Breast epithelium (tissue), 4 donors: Measurements from ENCODE around the gene TBC1D32. TPM values are rescaled to one million over a fixed set of nuclear protein-coding genes. Genes with fewer than 3 reads are reported as not detected.
"Not testable (repeated sequence)": the region's sequence is repeated elsewhere in the genome, so short reads cannot be mapped to it uniquely, and the experiment has no call there.

Experiments used
- DNase-seq, 2 donors: peaks; one replicate each; pipeline ENCODE4 v3.0.0-alpha.2; 2019; ENCODE audit warnings: low spot score in 2 of 2
- H3K27ac ChIP-seq, 2 donors: fragments of 200-600 bp; sonication (generic) in 1 of 2; one replicate each; pipeline ENCODE4 v1.5.1; 2016 to 2019; ENCODE audit warnings: mild to moderate bottlenecking in 1 of 2
- H3K27me3 ChIP-seq, 2 donors: fragments of 200-600 bp; sonication (generic) in 1 of 2; one replicate each; pipeline versions ENCODE4 v1.5.1 to v1.6.0; 2017 to 2019; ENCODE audit warnings: control low read depth in 1 of 2, mild to moderate bottlenecking in 1 of 2
- H3K36me3 ChIP-seq: fragments of 200-600 bp; one replicate; pipeline ENCODE4 v1.5.1; 2019
- H3K4me1 ChIP-seq, 2 donors: fragments of 200-600 bp; sonication (generic); one replicate each; pipeline ENCODE4 v1.5.1; 2016 to 2019; ENCODE audit warnings: control low read depth in 1 of 2
- H3K4me3 ChIP-seq, 3 donors: fragments of 200-600 bp; sonication (generic); 1 replicate in 2 of 3; 2 replicates in 1 of 3; pipeline ENCODE4 v1.5.1; 2016 to 2019; ENCODE audit warnings: mild to moderate bottlenecking in 3 of 3, moderate library complexity in 2 of 3
- H3K9me3 ChIP-seq, 2 donors: fragments of 200-600 bp; sonication (generic) in 1 of 2; one replicate each; pipeline ENCODE4 v1.5.1; 2016 to 2019; ENCODE audit warnings: control low read depth in 1 of 2
- CTCF ChIP-seq, 3 donors: fragments of 450-650 bp; IDR thresholded peaks; one replicate each; pipeline ENCODE4 v1.5.1; 2016 to 2017; ENCODE audit warnings: antibody characterized with exemption in 3 of 3, mild to moderate bottlenecking in 3 of 3, moderate library complexity in 3 of 3
- POLR2A ChIP-seq: fragments of 450-650 bp; IDR thresholded peaks from one replicate; pipeline ENCODE4 v1.6.1; 2016; ENCODE audit warnings: antibody characterized with exemption, mild to moderate bottlenecking, moderate library complexity
- POLR2AphosphoS5 ChIP-seq, 3 donors: sonication (generic); formaldehyde crosslinking; IDR thresholded peaks; one replicate each; pipeline ENCODE4 v1.6.1; 2017; ENCODE audit warnings: antibody characterized with exemption in 3 of 3
- intact Hi-C: fragments of 100-400 bp; cut with DNase I; formaldehyde crosslinking; loops from one replicate; pipeline ENCODE4 v1.15.1; 2023; ENCODE audit warnings: low total_unique reads
- total RNA-seq, 3 donors: library from RNA; depleted of rRNA; stranded (reverse); fragments of >200 nt; gene quantifications; one replicate each; pipeline ENCODE4 v1.1.0, GENCODE V29; 2016

The TBC1D32 gene
- total RNA-seq, 3 donors from 2014 or later: 5.8 to 26.3 (median 18.7) TPM

GRCh38 chr6:121321282-121321681, 13.0 kb downstream of the TBC1D32 start:
- H3K27me3 ChIP-seq: no peaks in the 10 kb centered on the region
- no peak for TF ChIP-seq CTCF (IDR thresholded peaks at IDR 0.05)
- no peak for TF ChIP-seq POLR2AphosphoS5 (IDR thresholded peaks at IDR 0.05)
- TF ChIP-seq POLR2A: no peak
- H3K36me3 ChIP-seq: no peaks in the 10 kb centered on the region
- no peak overlapping the region for H3K4me3 ChIP-seq
- H3K27ac ChIP-seq: no peak overlapping the region
- H3K9me3 ChIP-seq: no peaks in the 10 kb centered on the region
- no peaks in the 10 kb centered on the region for H3K4me1 ChIP-seq
- DNase-seq: no peak
- intact Hi-C loops: no loop called here

GRCh38 chr6:121319603-121320002, 14.7 kb downstream of the TBC1D32 start:
- intact Hi-C loops: no loop called here
- Histone ChIP-seq H3K27me3 (no peaks in the 10 kb centered on the region), H3K4me3 (no peak overlapping the region), H3K9me3 (no peaks in the 10 kb centered on the region), H3K27ac (no peak overlapping the region), H3K4me1 (no peaks in the 10 kb centered on the region), H3K36me3 (no peaks in the 10 kb centered on the region)
- no peak for DNase-seq
- TF ChIP-seq POLR2AphosphoS5 (IDR thresholded peaks at IDR 0.05) (no peak), POLR2A (no peak), CTCF (IDR thresholded peaks at IDR 0.05) (no peak)

GRCh38 chr6:121319112-121319553, 15.1 kb downstream of the TBC1D32 start:
- peak overlapping the region in 2 of 3 donors; percentile 13 to 23 for H3K4me3 ChIP-seq
- H3K4me1 ChIP-seq: no peaks in the 10 kb centered on the region
- no peaks in the 10 kb centered on the region for H3K9me3 ChIP-seq
- TF ChIP-seq CTCF (IDR thresholded peaks at IDR 0.05) (peak in 1 of 3 donors; percentile 20), POLR2A (no peak), POLR2AphosphoS5 (IDR thresholded peaks at IDR 0.05) (no peak)
- no peaks in the 10 kb centered on the region for H3K36me3 ChIP-seq
- no peaks in the 10 kb centered on the region for H3K27me3 ChIP-seq
- H3K27ac ChIP-seq: no peak overlapping the region
- intact Hi-C loops: no loop called here
- no peak for DNase-seq

- Histone ChIP-seq H3K4me3 (no peak overlapping the region), H3K27ac (no peak overlapping the region), H3K9me3 (no peaks in the 10 kb centered on the region), H3K36me3 (no peaks in the 10 kb centered on the region), H3K4me1 (no peaks in the 10 kb centered on the region), H3K27me3 (no peaks in the 10 kb centered on the region)
- DNase-seq: no peak
- no peak for TF ChIP-seq CTCF (IDR thresholded peaks at IDR 0.05)
- TF ChIP-seq POLR2AphosphoS5 (IDR thresholded peaks at IDR 0.05): no peak
- TF ChIP-seq POLR2A: no peak
- intact Hi-C loops: no loop called here
These were observed 19.7 kb downstream of the TBC1D32 start for GRCh38 chr6:121314381-121315112.

GRCh38 chr6:121311814-121312213, 22.5 kb downstream of the TBC1D32 start:
- H3K4me3 ChIP-seq, H3K4me1 ChIP-seq, DNase-seq, H3K27me3 ChIP-seq, intact Hi-C loops, H3K27ac ChIP-seq, H3K36me3 ChIP-seq, H3K9me3 ChIP-seq: not testable (repeated sequence)
